Kidney (tissue), 14 donors: ENCODE results near the gene CEACAM18. TPM values are rescaled to one million over a fixed set of nuclear protein-coding genes. Genes with fewer than 3 reads are reported as not detected.
"Not testable (repeated sequence)": the region's sequence is repeated elsewhere in the genome, so short reads cannot be mapped to it uniquely, and the experiment has no call there.

Experiments
- DNase-seq, 5 donors: peaks; one replicate each; pipeline ENCODE4 v3.0.0-alpha.2; 2013 to 2020
- FAIRE-seq: peaks from 2 replicates; lab custom pipeline; 2012; peaks lifted over from hg19 to GRCh38; lab: Jason Lieb, UNC
- H3K27ac ChIP-seq, 2 donors: one replicate each; pipeline ENCODE4 v1.7.0; 2013; ENCODE audit warnings: low read depth in 2 of 2, low read length in 2 of 2, inconsistent platforms in 1 of 2
- H3K27me3 ChIP-seq: one replicate; pipeline ENCODE4 v1.7.1; 2013; ENCODE audit warnings: low read length, inconsistent platforms; ENCODE audit not compliant: control insufficient read depth, insufficient read depth
- H3K36me3 ChIP-seq, 3 donors: one replicate each; pipeline versions ENCODE4 v1.7.0 to v1.7.1; 2013; ENCODE audit warnings: low read length in 3 of 3, control low read depth in 1 of 3, inconsistent platforms in 1 of 3; ENCODE audit not compliant: insufficient read depth in 3 of 3, control insufficient read depth in 2 of 3
- H3K4me1 ChIP-seq, 3 donors: one replicate each; pipeline versions ENCODE4 v1.7.0 to v1.7.1; 2013; ENCODE audit warnings: low read length in 3 of 3, inconsistent platforms in 1 of 3, low read depth in 1 of 3; ENCODE audit not compliant: control insufficient read depth in 2 of 3, insufficient read depth in 2 of 3
- H3K4me3 ChIP-seq, 3 donors: one replicate each; pipeline versions ENCODE4 v1.7.0 to v1.8.1; 2013; ENCODE audit warnings: low read length in 3 of 3, control low read depth in 1 of 3, inconsistent platforms in 1 of 3
- H3K9ac ChIP-seq, 3 donors: one replicate each; pipeline versions ENCODE4 v1.7.0 to v1.7.1; 2013; ENCODE audit warnings: low read length in 3 of 3, control low read depth in 1 of 3, inconsistent platforms in 1 of 3
- H3K9me3 ChIP-seq, 3 donors: one replicate each; pipeline versions ENCODE4 v1.7.0 to v1.7.1; 2013; ENCODE audit warnings: low read length in 3 of 3, control low read depth in 1 of 3, inconsistent platforms in 1 of 3; ENCODE audit not compliant: control insufficient read depth in 2 of 3, insufficient read depth in 1 of 3
- CTCF ChIP-seq: IDR thresholded peaks from 3 replicates; pipeline ENCODE4 v1.5.1; 2012; ENCODE audit warnings: mild to moderate bottlenecking, moderate library complexity, borderline replicate concordance; ENCODE audit not compliant: insufficient read depth; ENCODE audit errors: extremely low read depth
- intact Hi-C: fragments of 100-400 bp; cut with DNase I; formaldehyde crosslinking; loops from one replicate; pipeline ENCODE4 v1.11.1; 2022
- polyA plus RNA-seq: library from polyadenylated mRNA; stranded (reverse); fragments of 350-450 nt; fragmentation: Illumina TruSeq; extraction: RNeasy Lipid Tissue Mini Kit (QIAGEN cat#74804); gene quantifications from one replicate; pipeline ENCODE4 v1.2.3, GENCODE V29; 2014; ENCODE audit warnings: low read depth, low replicate concordance; ENCODE audit not compliant: insufficient read depth
- total RNA-seq: library from RNA; stranded (reverse); fragmentation: NEBNext Ultra II Directional; extraction: Animal tissue kit (Norgen Biotek cat#: 25700); gene quantifications from one replicate; pipeline ENCODE4 v1.2.1, GENCODE V29; 2021
- donor health status: control.
- donor health status: control.
- donor health status: control.
- donor health status: control.
- donor health status: control.
- donor health status: DM: yes; HTN: yes; CAD: no.
- donor health status: Normal renal cell carcinoma (clear cell type).

Gene CEACAM18
- total and polyA plus RNA-seq, 2 donors from 2014 or later: not detected

DNA sequence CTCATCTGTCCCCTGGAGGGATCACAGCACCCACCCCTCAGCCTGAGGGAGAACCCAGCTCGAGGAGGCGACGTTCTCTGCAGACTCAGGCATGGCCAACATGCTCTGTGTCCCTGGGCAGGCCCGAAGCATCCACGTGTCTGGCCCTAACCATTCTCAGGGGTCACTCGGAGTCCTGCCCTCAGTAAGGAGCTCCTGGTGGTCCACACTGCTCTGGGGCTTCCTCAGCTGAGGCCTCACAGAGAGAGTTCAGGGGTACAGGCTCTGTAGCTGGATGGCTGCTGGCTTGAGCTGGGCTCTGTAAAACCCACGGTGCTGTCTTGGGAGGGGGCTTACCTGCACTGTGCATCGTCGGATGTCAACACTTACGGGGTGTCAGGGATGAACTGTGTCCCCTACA is 15.7 kb upstream of the CEACAM18 start:
- intact Hi-C loops: no loop called here
- no peak for FAIRE-seq
- no peaks in the 10 kb centered on the region for H3K4me1 ChIP-seq
- H3K4me3 ChIP-seq: no peak overlapping the region
- H3K9ac ChIP-seq: no peak overlapping the region
- no peak for DNase-seq
- H3K36me3 ChIP-seq: no peaks in the 10 kb centered on the region
- peaks cover 2% of the 10 kb centered on the region for H3K27me3 ChIP-seq
- H3K27ac ChIP-seq: no peak overlapping the region
- no peak for TF ChIP-seq CTCF
- no peaks in the 10 kb centered on the region for H3K9me3 ChIP-seq

DNA sequence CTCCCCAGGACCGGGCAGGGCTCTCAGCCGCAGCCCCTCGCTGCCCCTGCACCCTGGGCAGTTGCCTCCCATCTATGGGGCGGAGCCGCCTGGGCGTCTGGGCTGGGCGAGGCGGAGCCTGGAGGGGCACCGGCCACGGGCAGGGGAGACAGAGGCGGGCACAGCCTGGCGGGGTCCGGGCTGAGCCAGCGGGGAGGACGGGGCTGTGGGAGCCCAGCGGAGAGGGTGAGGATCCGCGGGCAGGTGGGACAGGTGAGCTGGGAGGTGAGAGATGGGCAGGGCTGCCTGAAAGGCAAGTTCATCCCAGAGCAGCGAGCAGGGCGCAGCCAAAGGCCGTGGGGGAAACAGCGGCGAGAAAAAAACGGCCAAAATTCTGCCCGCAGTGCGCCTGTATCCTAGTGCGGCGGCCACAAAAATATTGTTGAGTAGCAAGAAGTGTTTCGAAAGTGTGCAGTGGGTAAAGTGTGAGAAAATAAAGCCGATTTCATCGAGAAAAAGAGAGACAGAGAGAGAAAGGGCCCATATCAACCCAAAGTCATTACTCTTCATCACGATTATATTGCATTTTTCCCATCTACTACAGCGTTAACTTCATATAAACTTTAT is 14.3 kb upstream of the CEACAM18 start:
- H3K27ac ChIP-seq, intact Hi-C loops, H3K9me3 ChIP-seq, DNase-seq, H3K27me3 ChIP-seq, H3K4me3 ChIP-seq, FAIRE-seq, H3K36me3 ChIP-seq, H3K9ac ChIP-seq, H3K4me1 ChIP-seq: not testable (repeated sequence)

- H3K36me3 ChIP-seq: no peaks in the 10 kb centered on the region
- intact Hi-C loops: no loop called here
- no peak for FAIRE-seq
These were observed 11.6 kb upstream of the CEACAM18 start for GRCh38 chr19:51466723-51467122.

More at GRCh38 chr19:51466723-51467122, 11.6 kb upstream of the CEACAM18 start:
- H3K4me1 ChIP-seq: no peaks in the 10 kb centered on the region
- no peak for TF ChIP-seq CTCF
- no peak for DNase-seq
- no peak overlapping the region for H3K4me3 ChIP-seq
- peaks cover 2% of the 10 kb centered on the region for H3K27me3 ChIP-seq
- no peak overlapping the region for H3K9ac ChIP-seq
- H3K27ac ChIP-seq: no peak overlapping the region
- H3K9me3 ChIP-seq: no peaks in the 10 kb centered on the region
